ENCODE results near the gene PRX.
A peak's percentile ranks its signal among the peaks of the same experiment; 100 is the strongest.

The PRX gene

DNA sequence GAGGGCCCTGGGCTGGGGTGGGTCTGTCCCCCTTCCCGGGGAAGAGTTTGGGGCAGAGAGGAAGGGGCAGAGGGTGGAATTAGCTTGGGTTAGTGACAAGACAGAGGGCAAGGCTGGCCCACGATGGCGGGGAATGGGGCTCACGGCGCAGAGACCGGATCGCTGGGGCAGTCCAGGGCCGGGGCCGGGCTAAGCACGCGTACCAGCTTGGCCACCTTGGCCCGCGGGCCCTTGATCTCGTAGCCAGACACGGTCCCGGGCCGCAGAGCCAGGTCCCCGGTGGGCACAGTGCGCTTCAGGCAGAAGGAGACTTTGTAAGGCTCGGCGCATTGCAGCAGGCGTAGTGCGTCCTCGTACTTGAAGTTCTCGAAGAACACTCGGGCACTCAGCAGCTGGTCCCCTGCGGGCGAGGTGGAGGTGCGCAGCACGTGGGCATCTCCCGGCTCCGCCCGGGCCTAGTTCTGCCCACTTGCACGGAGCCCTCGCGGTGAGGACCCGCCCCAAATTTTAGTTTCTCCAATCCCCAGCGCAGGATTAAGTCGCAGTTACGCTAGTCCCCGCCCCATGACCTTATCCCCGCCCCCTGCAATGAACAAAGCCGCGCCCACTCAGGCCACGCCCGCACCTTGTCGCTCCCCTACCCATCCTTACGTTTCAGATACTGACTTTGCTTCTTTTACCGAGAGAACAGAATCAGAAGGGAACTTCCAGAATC, 14.6 kb downstream of the PRX start:
- no peaks in the 10 kb centered on the region for H3K36me3 ChIP-seq (ENCODE audit: control insufficient read depth, insufficient read depth, low read length)
- DNase-seq: peak; percentile 25 to 56 (median 43)
- H3K9me3 ChIP-seq (ENCODE audit: control insufficient read depth, low read length): no peaks in the 10 kb centered on the region
- H3K4me1 ChIP-seq (ENCODE audit: control insufficient read depth, insufficient read depth, low read length, poor library complexity, severe bottlenecking): peaks cover 3% of the 10 kb centered on the region
- H3K27ac ChIP-seq (ENCODE audit: insufficient read depth, low read length, poor library complexity, severe bottlenecking): no peak overlapping the region
- H3K4me3 ChIP-seq (ENCODE audit: insufficient read depth, low read depth, low read length, poor library complexity, severe bottlenecking): no peak overlapping the region
- H3K27me3 ChIP-seq (replicated peaks; ENCODE audit: control insufficient read depth, insufficient read depth, low read length, poor library complexity, severe bottlenecking): no peaks in the 10 kb centered on the region

DNA sequence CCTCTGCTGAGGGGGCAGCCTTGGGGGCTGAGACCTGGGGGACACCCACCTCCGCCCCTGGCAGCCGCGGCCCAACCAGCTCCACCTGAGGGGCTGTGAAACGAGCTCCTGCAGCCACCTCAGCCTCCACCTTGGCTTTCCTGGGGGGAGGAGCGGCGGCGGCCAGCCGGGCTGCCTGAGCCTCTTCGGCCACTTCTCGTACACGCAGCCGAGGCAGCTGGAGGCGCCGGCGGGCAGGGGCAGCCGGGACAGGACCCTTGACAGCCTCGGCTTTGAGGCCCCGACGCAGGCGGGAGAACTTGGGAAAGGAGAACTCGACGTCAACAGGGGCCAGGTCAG, 15.6 kb downstream of the PRX start:
- no peak overlapping the region for H3K27ac ChIP-seq (ENCODE audit: insufficient read depth, low read length, poor library complexity, severe bottlenecking)
- H3K4me1 ChIP-seq (ENCODE audit: control insufficient read depth, insufficient read depth, low read length, poor library complexity, severe bottlenecking): peaks cover 3% of the 10 kb centered on the region
- no peaks in the 10 kb centered on the region for H3K36me3 ChIP-seq (ENCODE audit: control insufficient read depth, insufficient read depth, low read length)
- DNase-seq: no peak
- H3K4me3 ChIP-seq (ENCODE audit: insufficient read depth, low read depth, low read length, poor library complexity, severe bottlenecking): no peak overlapping the region
- no peaks in the 10 kb centered on the region for H3K9me3 ChIP-seq (ENCODE audit: control insufficient read depth, low read length)
- no peaks in the 10 kb centered on the region for H3K27me3 ChIP-seq (replicated peaks; ENCODE audit: control insufficient read depth, insufficient read depth, low read length, poor library complexity, severe bottlenecking)

DNA sequence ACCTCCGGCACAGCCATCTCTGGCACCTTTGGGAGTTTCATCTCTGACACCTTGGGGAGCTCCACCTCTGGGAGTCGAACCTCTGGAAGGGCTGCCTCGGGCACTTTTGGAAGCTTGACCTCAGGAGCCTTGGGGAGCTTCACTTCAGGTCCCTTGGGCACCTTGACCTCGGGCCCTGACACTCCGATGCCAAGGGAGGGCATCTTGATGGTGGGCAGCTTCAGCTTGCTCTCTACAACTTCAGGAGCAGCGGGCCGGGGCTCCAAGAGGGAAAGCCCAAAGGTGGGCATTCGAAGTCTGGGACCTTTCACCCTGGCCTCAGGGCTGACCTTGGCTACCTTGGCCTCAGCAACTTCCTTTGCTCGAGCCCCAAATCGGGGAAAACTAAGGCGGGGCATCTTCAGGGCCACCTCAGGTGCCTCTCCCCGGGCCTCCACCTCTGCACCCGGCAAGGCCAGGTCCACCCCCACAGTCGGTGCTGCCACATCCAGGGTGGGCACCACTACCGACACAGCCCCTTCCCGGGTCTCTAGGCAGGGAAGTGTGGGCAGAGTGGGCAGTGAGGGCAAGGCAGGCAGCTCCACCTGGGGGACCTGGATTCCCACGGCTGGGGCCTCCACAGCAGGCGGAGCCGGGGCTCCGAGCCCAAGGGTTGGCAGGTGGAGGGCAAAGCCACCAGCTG, 16.2 kb downstream of the PRX start:
- no peak overlapping the region for H3K4me3 ChIP-seq (ENCODE audit: insufficient read depth, low read depth, low read length, poor library complexity, severe bottlenecking)
- DNase-seq: no peak
- H3K4me1 ChIP-seq (ENCODE audit: control insufficient read depth, insufficient read depth, low read length, poor library complexity, severe bottlenecking): peaks cover 3% of the 10 kb centered on the region
- no peaks in the 10 kb centered on the region for H3K36me3 ChIP-seq (ENCODE audit: control insufficient read depth, insufficient read depth, low read length)
- H3K27ac ChIP-seq (ENCODE audit: insufficient read depth, low read length, poor library complexity, severe bottlenecking): no peak overlapping the region
- H3K9me3 ChIP-seq (ENCODE audit: control insufficient read depth, low read length): no peaks in the 10 kb centered on the region
- H3K27me3 ChIP-seq (replicated peaks; ENCODE audit: control insufficient read depth, insufficient read depth, low read length, poor library complexity, severe bottlenecking): no peaks in the 10 kb centered on the region

DNA sequence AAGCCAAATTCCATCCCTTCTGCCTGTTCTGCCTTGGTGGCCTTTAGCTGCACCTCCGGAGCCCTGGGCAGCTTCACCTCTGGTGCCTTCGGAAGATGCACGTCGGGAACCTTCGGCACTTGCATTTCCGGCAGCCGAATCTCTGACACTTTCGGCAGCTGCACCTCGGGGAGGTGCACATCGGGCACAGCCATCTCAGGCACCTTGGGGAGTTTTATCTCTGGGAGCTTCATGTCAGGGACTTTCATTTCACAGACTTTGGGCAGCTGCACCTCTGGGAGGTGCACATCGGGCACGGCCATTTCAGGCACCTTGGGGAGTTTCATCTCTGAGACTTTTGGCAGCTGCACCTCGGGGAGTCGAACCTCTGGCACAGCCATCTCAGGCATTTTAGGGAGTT, 17.2 kb downstream of the PRX start:
- H3K4me3 ChIP-seq (ENCODE audit: insufficient read depth, low read depth, low read length, poor library complexity, severe bottlenecking): no peak overlapping the region
- H3K36me3 ChIP-seq (ENCODE audit: control insufficient read depth, insufficient read depth, low read length): no peaks in the 10 kb centered on the region
- H3K9me3 ChIP-seq (ENCODE audit: control insufficient read depth, low read length): no peaks in the 10 kb centered on the region
- no peak for DNase-seq
- H3K27me3 ChIP-seq (replicated peaks; ENCODE audit: control insufficient read depth, insufficient read depth, low read length, poor library complexity, severe bottlenecking): no peaks in the 10 kb centered on the region
- no peak overlapping the region for H3K27ac ChIP-seq (ENCODE audit: insufficient read depth, low read length, poor library complexity, severe bottlenecking)
- peaks cover 3% of the 10 kb centered on the region for H3K4me1 ChIP-seq (ENCODE audit: control insufficient read depth, insufficient read depth, low read length, poor library complexity, severe bottlenecking)

DNA sequence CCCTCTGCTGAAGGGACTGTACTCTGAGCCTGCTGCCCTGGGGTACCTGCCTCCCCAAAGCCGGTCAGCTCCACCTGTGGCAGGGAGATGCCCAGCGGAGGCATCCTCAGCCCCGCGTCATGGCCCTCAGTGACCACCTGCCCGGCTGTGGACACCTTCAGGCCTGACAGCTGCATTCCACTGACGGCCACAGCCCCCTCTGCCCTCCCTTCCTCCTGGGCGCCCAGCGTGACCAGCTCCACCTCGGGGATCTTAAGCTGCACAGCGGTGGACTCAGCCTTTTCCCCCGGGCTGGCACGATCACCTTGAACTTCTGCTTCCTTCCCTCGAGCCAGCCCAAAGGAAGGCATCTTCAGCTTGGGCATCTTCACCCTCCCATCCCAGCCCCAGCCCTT, 18.4 kb downstream of the PRX start:
- Histone ChIP-seq H3K9me3 (ENCODE audit: control insufficient read depth, low read length) (no peaks in the 10 kb centered on the region), H3K4me1 (ENCODE audit: control insufficient read depth, insufficient read depth, low read length, poor library complexity, severe bottlenecking) (peaks cover 3% of the 10 kb centered on the region), H3K4me3 (ENCODE audit: insufficient read depth, low read depth, low read length, poor library complexity, severe bottlenecking) (no peak overlapping the region), H3K27ac (ENCODE audit: insufficient read depth, low read length, poor library complexity, severe bottlenecking) (no peak overlapping the region), H3K27me3 (replicated peaks; ENCODE audit: control insufficient read depth, insufficient read depth, low read length, poor library complexity, severe bottlenecking) (no peaks in the 10 kb centered on the region), H3K36me3 (ENCODE audit: control insufficient read depth, insufficient read depth, low read length) (no peaks in the 10 kb centered on the region)
- DNase-seq: no peak

DNA sequence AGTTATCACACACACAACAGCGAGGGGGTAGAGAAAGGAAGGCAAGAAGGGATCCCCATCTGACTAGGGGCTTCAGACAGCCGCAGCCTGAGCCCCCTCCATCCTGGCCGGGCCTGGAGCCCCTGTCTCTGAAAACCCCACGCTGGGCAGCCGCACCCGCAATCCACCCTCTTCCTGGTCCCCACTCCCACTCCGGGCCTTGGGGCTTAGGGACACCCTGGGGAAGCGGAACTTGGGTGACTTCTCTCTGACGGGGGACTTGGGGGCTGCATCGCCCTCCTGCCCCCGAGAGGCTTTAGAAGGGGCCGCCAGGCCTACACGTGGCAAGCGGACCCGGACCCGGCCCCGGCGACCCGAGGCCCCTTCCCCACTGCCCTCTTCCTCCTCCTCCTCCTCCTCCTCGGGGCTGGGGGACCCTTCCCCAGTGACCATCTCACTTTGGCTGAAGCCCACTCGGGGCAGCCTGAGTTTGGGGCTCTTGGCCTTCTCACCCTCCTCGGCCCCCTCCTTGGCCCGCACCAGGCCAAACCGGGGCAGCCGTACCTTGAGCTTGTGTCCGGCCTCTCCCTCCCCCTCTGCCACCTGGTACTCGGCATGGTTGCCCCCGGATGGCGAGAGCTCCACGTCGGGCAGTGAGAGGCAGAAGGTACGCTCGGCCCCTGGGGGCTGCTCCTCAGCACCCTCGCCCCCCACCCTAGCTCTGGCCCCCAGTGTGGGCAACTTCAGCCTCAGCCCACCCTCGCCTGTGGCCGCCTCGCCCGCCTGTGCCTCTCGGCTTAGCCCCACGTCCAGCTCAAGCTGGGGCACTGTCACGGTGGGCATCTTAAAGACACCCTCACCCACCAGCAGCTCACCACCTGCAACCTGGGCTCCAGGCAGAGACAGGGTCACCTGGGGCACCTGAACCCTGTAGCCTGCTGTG, 19.0 kb downstream of the PRX start:
- H3K36me3 ChIP-seq (ENCODE audit: control insufficient read depth, insufficient read depth, low read length): no peaks in the 10 kb centered on the region
- H3K27ac ChIP-seq (ENCODE audit: insufficient read depth, low read length, poor library complexity, severe bottlenecking): no peak overlapping the region
- H3K4me1 ChIP-seq (ENCODE audit: control insufficient read depth, insufficient read depth, low read length, poor library complexity, severe bottlenecking): peaks cover 3% of the 10 kb centered on the region
- no peak overlapping the region for H3K4me3 ChIP-seq (ENCODE audit: insufficient read depth, low read depth, low read length, poor library complexity, severe bottlenecking)
- no peak for DNase-seq
- no peaks in the 10 kb centered on the region for H3K9me3 ChIP-seq (ENCODE audit: control insufficient read depth, low read length)
- no peaks in the 10 kb centered on the region for H3K27me3 ChIP-seq (replicated peaks; ENCODE audit: control insufficient read depth, insufficient read depth, low read length, poor library complexity, severe bottlenecking)

DNA sequence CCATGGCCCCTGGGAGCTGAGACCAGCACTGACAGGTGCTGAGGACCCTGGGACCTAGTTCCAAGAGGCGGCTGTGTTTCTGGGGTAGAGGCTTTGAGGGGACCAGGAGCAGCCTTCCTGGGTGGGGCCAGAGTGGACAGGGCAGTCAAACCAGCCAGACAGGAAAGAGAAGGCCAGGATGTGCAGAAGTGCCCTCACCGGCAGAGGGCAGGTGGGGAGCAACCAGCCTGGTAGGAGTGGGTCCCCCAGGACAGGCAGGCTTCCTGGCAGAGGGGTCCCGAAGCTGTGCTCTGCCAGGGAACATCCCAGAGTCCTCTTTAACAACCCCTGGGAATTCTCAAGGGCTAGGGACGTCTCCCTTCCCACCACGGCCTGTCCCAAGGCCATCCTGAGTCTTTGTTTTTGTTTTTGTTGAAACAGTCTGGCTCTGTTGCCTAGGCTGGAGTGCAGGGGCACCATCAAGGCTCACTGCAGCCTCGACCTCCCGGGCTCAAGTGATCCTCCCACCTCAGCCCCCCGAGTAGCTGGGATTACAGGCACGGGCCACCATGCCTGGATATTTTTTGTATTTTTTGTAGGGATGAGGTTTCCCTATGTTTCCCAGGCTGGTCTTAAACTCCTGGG, 20.2 kb downstream of the PRX start:
- no peaks in the 10 kb centered on the region for H3K27me3 ChIP-seq (replicated peaks; ENCODE audit: control insufficient read depth, insufficient read depth, low read length, poor library complexity, severe bottlenecking)
- no peak for DNase-seq
- H3K4me1 ChIP-seq (ENCODE audit: control insufficient read depth, insufficient read depth, low read length, poor library complexity, severe bottlenecking): no peaks in the 10 kb centered on the region
- no peaks in the 10 kb centered on the region for H3K9me3 ChIP-seq (ENCODE audit: control insufficient read depth, low read length)
- H3K36me3 ChIP-seq (ENCODE audit: control insufficient read depth, insufficient read depth, low read length): no peaks in the 10 kb centered on the region
- H3K27ac ChIP-seq (ENCODE audit: insufficient read depth, low read length, poor library complexity, severe bottlenecking): no peak overlapping the region
- H3K4me3 ChIP-seq (ENCODE audit: insufficient read depth, low read depth, low read length, poor library complexity, severe bottlenecking): no peak overlapping the region

DNA sequence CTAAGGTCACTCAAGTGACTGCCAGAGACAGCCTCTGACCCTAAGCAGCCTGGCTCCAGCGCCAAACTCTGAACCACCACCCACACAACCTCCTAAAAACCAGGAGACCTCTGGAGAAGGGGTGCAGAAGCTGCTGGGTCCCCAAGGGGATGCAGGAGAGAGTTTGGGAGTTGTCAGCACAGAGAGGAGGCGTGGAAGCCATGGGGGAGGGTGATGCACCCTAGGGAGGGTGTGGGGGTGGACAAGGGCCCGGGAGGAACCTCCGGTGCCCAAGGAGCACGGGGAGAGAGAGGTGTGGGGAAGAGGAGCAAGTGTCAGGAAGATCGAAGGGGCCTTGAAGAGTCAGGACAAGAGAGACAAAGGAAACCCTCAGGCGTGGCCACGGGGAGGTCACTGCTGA, 21.1 kb downstream of the PRX start:
- Histone ChIP-seq H3K4me1 (ENCODE audit: control insufficient read depth, insufficient read depth, low read length, poor library complexity, severe bottlenecking) (no peaks in the 10 kb centered on the region), H3K9me3 (ENCODE audit: control insufficient read depth, low read length) (no peaks in the 10 kb centered on the region), H3K27ac (ENCODE audit: insufficient read depth, low read length, poor library complexity, severe bottlenecking) (no peak overlapping the region), H3K36me3 (ENCODE audit: control insufficient read depth, insufficient read depth, low read length) (no peaks in the 10 kb centered on the region), H3K27me3 (replicated peaks; ENCODE audit: control insufficient read depth, insufficient read depth, low read length, poor library complexity, severe bottlenecking) (no peaks in the 10 kb centered on the region), H3K4me3 (ENCODE audit: insufficient read depth, low read depth, low read length, poor library complexity, severe bottlenecking) (no peak overlapping the region)
- no peak for DNase-seq

DNA sequence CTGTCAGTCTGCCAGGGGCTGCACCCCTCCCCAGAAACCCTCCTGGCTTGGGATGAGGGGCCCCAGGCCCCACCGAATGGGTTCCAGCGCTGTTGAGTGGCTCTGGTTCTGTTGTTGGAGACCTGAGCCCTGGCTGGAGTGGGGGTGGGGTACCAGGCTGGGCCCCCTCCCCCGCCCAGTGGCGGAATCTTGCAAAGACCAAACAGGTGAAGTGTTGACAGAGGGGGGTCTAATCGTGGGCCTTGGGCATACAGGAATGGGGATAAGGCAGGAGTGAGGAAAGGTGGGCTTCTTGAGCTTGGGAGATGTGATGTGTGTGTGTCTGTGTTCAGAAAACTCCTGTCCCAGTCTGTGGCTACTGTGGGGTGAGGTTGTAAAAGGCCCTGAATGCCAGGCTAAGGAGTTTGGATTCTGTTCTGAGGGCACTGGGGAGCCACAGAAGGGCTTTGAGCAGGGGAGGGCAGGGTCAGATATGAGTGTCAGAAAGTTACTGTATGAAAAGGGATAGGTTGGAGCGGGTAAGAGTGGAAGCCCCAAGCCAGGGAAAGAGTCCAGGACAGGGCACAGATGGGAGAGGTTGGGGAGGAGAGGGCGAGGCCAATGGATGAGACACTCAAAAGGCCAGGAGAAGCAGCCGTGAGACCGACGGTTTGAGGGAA, 23.0 kb downstream of the PRX start, which contains the start of gene HIPK4:
TSS of gene HIPK4 (minus strand) at position 98 of the 659 bp plus-strand sequence. CDS start 279 bp downstream, outside the sequence.
- H3K36me3 ChIP-seq (ENCODE audit: control insufficient read depth, insufficient read depth, low read length): no peaks in the 10 kb centered on the region
- no peak for DNase-seq
- H3K4me1 ChIP-seq (ENCODE audit: control insufficient read depth, insufficient read depth, low read length, poor library complexity, severe bottlenecking): no peaks in the 10 kb centered on the region
- H3K27me3 ChIP-seq (replicated peaks; ENCODE audit: control insufficient read depth, insufficient read depth, low read length, poor library complexity, severe bottlenecking): no peaks in the 10 kb centered on the region
- H3K9me3 ChIP-seq (ENCODE audit: control insufficient read depth, low read length): no peaks in the 10 kb centered on the region
- no peak within 1 kb of the TSS for H3K4me3 ChIP-seq (ENCODE audit: insufficient read depth, low read depth, low read length, poor library complexity, severe bottlenecking)
- H3K27ac ChIP-seq (ENCODE audit: insufficient read depth, low read length, poor library complexity, severe bottlenecking): no peak within 1 kb of the TSS
